Measurements from ENCODE around the gene SGCD.

DNA sequence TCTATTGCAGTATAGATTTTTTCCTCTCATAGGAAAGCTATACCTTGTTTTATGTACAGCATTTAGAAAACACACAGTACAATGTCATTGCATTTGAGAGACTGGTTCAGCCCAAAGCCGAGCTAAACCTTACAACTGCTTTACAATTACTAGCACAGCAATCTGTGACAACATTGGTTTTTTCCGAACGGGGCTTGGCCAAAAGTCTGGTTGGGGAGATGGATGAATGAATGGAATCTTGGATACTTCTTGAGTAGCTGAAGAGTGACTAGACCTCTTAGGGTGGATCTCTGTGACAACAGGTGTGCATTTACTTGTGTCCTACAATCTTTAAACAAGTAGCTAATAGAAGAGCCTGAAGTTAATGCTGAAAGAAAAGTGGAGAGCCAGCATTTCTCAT lies 1.2 kb downstream of the SGCD start:
- TF ChIP-seq POLR2AphosphoS5 (IDR thresholded peaks at IDR 0.05; ENCODE audit: low read depth, low read length) (no peak), TAF1 (IDR thresholded peaks at IDR 0.05; ENCODE audit: borderline replicate concordance, insufficient read depth, low read length) (no peak), SIN3A (IDR thresholded peaks at IDR 0.05; ENCODE audit: borderline replicate concordance, insufficient read depth, low read length) (no peak)
- TF ChIP-seq, protein P1, sequence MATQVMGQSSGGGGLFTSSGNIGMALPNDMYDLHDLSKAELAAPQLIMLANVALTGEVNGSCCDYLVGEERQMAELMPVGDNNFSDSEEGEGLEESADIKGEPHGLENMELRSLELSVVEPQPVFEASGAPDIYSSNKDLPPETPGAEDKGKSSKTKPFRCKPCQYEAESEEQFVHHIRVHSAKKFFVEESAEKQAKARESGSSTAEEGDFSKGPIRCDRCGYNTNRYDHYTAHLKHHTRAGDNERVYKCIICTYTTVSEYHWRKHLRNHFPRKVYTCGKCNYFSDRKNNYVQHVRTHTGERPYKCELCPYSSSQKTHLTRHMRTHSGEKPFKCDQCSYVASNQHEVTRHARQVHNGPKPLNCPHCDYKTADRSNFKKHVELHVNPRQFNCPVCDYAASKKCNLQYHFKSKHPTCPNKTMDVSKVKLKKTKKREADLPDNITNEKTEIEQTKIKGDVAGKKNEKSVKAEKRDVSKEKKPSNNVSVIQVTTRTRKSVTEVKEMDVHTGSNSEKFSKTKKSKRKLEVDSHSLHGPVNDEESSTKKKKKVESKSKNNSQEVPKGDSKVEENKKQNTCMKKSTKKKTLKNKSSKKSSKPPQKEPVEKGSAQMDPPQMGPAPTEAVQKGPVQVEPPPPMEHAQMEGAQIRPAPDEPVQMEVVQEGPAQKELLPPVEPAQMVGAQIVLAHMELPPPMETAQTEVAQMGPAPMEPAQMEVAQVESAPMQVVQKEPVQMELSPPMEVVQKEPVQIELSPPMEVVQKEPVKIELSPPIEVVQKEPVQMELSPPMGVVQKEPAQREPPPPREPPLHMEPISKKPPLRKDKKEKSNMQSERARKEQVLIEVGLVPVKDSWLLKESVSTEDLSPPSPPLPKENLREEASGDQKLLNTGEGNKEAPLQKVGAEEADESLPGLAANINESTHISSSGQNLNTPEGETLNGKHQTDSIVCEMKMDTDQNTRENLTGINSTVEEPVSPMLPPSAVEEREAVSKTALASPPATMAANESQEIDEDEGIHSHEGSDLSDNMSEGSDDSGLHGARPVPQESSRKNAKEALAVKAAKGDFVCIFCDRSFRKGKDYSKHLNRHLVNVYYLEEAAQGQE (IDR thresholded peaks at IDR 0.05; ENCODE audit: insufficient read depth in 1 of 2, low read depth in 2 of 2, low read length in 2 of 2) = no peak
